Measurements from ENCODE around the gene UBAC2.

DNA sequence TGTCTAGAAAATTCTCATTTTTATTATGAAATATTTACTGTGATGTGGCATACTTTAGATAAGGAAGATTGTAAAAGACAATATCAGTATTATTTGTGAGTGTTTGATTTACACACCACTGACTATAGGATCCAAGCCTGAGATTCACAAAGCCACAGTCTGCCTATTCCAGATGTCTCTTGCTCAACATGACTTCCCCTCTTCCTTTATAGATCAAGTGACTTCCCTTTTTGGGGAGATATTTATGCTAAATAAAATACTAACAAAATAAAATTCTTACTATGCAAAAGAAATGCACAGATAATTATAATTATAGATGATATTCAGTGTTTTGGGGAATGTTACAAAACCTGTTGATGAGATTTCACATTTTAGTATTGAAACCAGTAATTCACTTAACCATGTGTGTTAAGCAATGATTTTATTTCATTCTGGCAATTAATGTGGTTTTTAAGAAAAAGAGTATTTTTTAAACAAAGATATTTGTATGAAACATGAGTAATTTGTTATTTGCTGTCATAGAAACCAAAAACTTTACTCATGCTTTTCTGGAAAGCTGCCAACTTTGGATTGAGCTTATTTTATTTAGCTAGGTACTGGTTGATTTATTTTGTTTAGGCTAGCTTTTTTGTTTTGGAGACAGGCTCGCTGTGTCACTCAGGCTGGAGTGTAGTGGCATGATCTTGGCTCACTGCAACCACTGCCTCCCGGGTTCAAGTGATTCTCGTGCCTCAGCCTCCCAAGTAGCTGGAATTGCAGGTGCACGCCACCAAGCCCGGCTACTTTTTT is 120.2 kb downstream of the UBAC2 start:
- TF ChIP-seq RAD21 (IDR thresholded peaks at IDR 0.05) = no peak
- TF ChIP-seq, protein P1, sequence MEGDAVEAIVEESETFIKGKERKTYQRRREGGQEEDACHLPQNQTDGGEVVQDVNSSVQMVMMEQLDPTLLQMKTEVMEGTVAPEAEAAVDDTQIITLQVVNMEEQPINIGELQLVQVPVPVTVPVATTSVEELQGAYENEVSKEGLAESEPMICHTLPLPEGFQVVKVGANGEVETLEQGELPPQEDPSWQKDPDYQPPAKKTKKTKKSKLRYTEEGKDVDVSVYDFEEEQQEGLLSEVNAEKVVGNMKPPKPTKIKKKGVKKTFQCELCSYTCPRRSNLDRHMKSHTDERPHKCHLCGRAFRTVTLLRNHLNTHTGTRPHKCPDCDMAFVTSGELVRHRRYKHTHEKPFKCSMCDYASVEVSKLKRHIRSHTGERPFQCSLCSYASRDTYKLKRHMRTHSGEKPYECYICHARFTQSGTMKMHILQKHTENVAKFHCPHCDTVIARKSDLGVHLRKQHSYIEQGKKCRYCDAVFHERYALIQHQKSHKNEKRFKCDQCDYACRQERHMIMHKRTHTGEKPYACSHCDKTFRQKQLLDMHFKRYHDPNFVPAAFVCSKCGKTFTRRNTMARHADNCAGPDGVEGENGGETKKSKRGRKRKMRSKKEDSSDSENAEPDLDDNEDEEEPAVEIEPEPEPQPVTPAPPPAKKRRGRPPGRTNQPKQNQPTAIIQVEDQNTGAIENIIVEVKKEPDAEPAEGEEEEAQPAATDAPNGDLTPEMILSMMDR (IDR thresholded peaks at IDR 0.05; ENCODE audit: low read depth, low read length, missing input control) = no peak
- TF ChIP-seq, protein P2, sequence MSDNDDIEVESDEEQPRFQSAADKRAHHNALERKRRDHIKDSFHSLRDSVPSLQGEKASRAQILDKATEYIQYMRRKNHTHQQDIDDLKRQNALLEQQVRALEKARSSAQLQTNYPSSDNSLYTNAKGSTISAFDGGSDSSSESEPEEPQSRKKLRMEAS (IDR thresholded peaks at IDR 0.05) = no peak
- TF ChIP-seq, protein P3, sequence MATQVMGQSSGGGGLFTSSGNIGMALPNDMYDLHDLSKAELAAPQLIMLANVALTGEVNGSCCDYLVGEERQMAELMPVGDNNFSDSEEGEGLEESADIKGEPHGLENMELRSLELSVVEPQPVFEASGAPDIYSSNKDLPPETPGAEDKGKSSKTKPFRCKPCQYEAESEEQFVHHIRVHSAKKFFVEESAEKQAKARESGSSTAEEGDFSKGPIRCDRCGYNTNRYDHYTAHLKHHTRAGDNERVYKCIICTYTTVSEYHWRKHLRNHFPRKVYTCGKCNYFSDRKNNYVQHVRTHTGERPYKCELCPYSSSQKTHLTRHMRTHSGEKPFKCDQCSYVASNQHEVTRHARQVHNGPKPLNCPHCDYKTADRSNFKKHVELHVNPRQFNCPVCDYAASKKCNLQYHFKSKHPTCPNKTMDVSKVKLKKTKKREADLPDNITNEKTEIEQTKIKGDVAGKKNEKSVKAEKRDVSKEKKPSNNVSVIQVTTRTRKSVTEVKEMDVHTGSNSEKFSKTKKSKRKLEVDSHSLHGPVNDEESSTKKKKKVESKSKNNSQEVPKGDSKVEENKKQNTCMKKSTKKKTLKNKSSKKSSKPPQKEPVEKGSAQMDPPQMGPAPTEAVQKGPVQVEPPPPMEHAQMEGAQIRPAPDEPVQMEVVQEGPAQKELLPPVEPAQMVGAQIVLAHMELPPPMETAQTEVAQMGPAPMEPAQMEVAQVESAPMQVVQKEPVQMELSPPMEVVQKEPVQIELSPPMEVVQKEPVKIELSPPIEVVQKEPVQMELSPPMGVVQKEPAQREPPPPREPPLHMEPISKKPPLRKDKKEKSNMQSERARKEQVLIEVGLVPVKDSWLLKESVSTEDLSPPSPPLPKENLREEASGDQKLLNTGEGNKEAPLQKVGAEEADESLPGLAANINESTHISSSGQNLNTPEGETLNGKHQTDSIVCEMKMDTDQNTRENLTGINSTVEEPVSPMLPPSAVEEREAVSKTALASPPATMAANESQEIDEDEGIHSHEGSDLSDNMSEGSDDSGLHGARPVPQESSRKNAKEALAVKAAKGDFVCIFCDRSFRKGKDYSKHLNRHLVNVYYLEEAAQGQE (IDR thresholded peaks at IDR 0.05) = no peak
- no peak for TF ChIP-seq TAF1 (conservative IDR thresholded peaks at IDR 0.05)
- TF ChIP-seq YY1 (IDR thresholded peaks at IDR 0.05) = no peak
- TF ChIP-seq SP1 (IDR thresholded peaks at IDR 0.05) = no peak
